Subcutaneous abdominal adipose tissue (tissue), 5 donors: ENCODE measurements around the gene MARVELD1.
"Not testable (repeated sequence)": the region's sequence is repeated elsewhere in the genome, so short reads cannot be mapped to it uniquely, and the experiment has no call there.

Source experiments
- H3K27ac ChIP-seq: one replicate; pipeline ENCODE4 v1.7.0; 2013; ENCODE audit warnings: low read depth, mild to moderate bottlenecking, inconsistent platforms, low read length, moderate library complexity
- H3K27me3 ChIP-seq, 5 donors: one replicate each; pipeline ENCODE4 v1.7.0; 2013; ENCODE audit warnings: low read length in 5 of 5, inconsistent platforms in 1 of 5; ENCODE audit not compliant: control insufficient read depth in 5 of 5, insufficient read depth in 4 of 5
- H3K36me3 ChIP-seq, 5 donors: one replicate each; pipeline ENCODE4 v1.7.0; 2013; ENCODE audit warnings: low read length in 5 of 5; ENCODE audit not compliant: control insufficient read depth in 5 of 5, insufficient read depth in 5 of 5
- H3K4me1 ChIP-seq, 5 donors: one replicate each; pipeline ENCODE4 v1.7.0; 2013; ENCODE audit warnings: low read length in 5 of 5, mild to moderate bottlenecking in 3 of 5, moderate library complexity in 1 of 5; ENCODE audit not compliant: control insufficient read depth in 5 of 5, insufficient read depth in 5 of 5
- H3K4me3 ChIP-seq, 5 donors: one replicate each; pipeline ENCODE4 v1.7.0; 2013; ENCODE audit warnings: low read length in 5 of 5, low read depth in 1 of 5
- H3K9ac ChIP-seq, 5 donors: one replicate each; pipeline ENCODE4 v1.7.0; 2013; ENCODE audit warnings: low read length in 5 of 5, mild to moderate bottlenecking in 4 of 5, moderate library complexity in 3 of 5
- H3K9me3 ChIP-seq, 5 donors: one replicate each; pipeline ENCODE4 v1.7.0; 2013; ENCODE audit warnings: low read length in 5 of 5; ENCODE audit not compliant: control insufficient read depth in 5 of 5
- donor health status: healthy.
- donor health status: healthy.
- donor health status: healthy.
- donor health status: healthy.
- donor health status: healthy.

MARVELD1 gene

GRCh38 chr10:97682042-97682441, 31.5 kb upstream of the MARVELD1 start:
- H3K36me3 ChIP-seq = peaks cover 3 to 28% (median 25%) of the 10 kb centered on the region in 5 donors
- H3K9me3 ChIP-seq = no peaks in the 10 kb centered on the region
- H3K27me3 ChIP-seq = no peaks in the 10 kb centered on the region
- H3K9ac ChIP-seq = peak overlapping the region in 1 of 5 donors; percentile 44
- H3K27ac ChIP-seq = peak overlapping the region; percentile 96
- no peak overlapping the region for H3K4me3 ChIP-seq
- H3K4me1 ChIP-seq = peaks cover 9 to 57% (median 50%) of the 10 kb centered on the region in 5 donors

DNA sequence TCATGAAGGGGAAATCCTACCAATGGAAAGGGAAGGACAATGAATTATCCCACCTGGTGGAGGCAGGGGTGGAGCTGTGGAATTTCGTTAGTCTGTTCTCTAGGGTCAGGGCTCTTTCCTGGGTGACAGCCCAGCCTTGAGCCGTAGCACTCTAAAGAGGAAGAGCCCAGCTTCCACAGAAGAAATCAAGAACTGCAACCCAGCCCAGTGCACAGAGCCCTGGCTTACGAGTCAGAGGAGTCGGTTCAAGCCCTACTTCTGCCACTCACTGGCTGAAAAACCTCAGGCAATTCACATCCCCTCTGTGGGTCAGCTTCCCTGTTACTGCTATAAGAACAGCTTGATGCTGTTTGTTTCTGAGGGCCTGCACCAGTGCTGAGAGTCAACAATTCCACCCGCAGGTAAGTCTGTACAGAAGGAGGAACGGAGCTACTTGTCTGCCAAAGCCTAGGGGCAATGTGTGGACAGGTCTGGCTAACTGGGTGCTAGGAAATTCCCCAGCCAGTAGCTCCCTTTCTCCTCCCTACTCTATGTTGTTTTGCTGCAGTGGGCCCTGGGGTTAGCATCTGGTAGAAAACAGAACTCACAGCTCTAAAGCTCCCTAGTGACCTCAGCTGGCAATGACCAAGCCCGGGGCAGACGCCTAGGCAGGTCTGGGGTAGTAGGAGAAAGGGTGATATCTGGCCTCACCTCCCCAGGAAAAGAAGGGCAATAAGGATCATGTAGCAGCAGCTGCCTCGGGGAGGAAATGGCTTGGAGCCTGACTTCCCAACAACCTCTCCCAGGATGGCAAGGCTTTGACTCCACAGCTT, 29.8 kb upstream of the MARVELD1 start:
- H3K4me3 ChIP-seq = peak overlapping the region; percentile 42 to 92 (median 74)
- no peaks in the 10 kb centered on the region for H3K9me3 ChIP-seq
- no peaks in the 10 kb centered on the region for H3K27me3 ChIP-seq
- peaks cover 0 to 12% (median 9%) of the 10 kb centered on the region in 5 donors for H3K36me3 ChIP-seq
- H3K27ac ChIP-seq = peak overlapping the region; percentile 96
- peak overlapping the region; percentile 13 to 74 (median 63) for H3K9ac ChIP-seq
- peaks cover 17 to 67% (median 62%) of the 10 kb centered on the region in 5 donors for H3K4me1 ChIP-seq

- H3K4me3 ChIP-seq = peak overlapping the region; percentile 85 to 96 (median 92)
- H3K4me1 ChIP-seq = peaks cover 17 to 69% (median 66%) of the 10 kb centered on the region in 5 donors
These were observed 29.2 kb upstream of the MARVELD1 start for GRCh38 chr10:97684368-97684713.

DNA sequence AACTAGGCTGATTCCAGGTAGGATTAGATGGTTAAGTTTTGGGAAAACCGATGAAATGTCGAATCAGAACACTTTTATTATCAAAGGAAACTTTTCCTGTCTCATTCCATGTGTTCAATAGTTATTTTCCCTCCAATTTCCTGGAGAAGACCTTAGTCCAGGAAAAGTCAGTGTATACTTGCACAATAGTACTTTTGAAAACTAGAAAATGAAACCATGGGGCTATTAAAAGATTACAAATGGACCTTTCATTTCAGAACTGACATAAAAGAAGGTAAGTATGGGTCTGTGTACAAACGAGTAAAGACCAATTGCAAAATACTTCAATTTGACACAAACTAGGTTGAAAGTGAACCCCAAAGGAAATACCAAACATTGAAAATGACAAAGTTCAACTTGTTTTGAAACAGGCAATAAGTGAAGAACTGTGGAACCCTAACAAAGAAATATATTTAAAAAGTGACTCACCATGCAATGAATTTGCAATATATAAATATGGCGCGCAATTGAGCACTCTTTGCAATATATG, 28.6 kb upstream of the MARVELD1 start:
- Histone ChIP-seq H3K9me3 (no peaks in the 10 kb centered on the region), H3K27me3 (no peaks in the 10 kb centered on the region), H3K27ac (peak overlapping the region; percentile 96), H3K36me3 (peaks cover 0 to 4% (median 2%) of the 10 kb centered on the region in 5 donors), H3K4me3 (peak overlapping the region; percentile 85 to 96 (median 92)), H3K9ac (peak overlapping the region; percentile 20 to 83 (median 68)), H3K4me1 (peaks cover 17 to 71% (median 66%) of the 10 kb centered on the region in 5 donors)

More at GRCh38 chr10:97684368-97684713, 29.2 kb upstream of the MARVELD1 start:
- not testable (repeated sequence) for H3K36me3 ChIP-seq, H3K9me3 ChIP-seq, H3K27me3 ChIP-seq
- peak overlapping the region; percentile 21 to 83 (median 68) for H3K9ac ChIP-seq
- H3K27ac ChIP-seq = peak overlapping the region; percentile 96

- Histone ChIP-seq H3K4me1 (peaks cover 17 to 71% (median 66%) of the 10 kb centered on the region in 5 donors), H3K9me3 (no peaks in the 10 kb centered on the region), H3K36me3 (no peaks in the 10 kb centered on the region), H3K27me3 (no peaks in the 10 kb centered on the region), H3K9ac (peak overlapping the region; percentile 6 to 83 (median 68)), H3K4me3 (peak overlapping the region; percentile 85 to 96 (median 92)), H3K27ac (peak overlapping the region; percentile 96)
These were observed 28.1 kb upstream of the MARVELD1 start for GRCh38 chr10:97685395-97685958.

- H3K4me1 ChIP-seq = peaks cover 17 to 71% (median 66%) of the 10 kb centered on the region in 5 donors
These were observed 27.1 kb upstream of the MARVELD1 start for GRCh38 chr10:97686301-97686961.

GRCh38 chr10:97686962-97687784, 26.4 kb upstream of the MARVELD1 start, which contains the start of gene AVPI1:
AVPI1 (minus strand) TSS chr10:97687241; CDS start chr10:97679905, 7,336 bp downstream.
- Histone ChIP-seq H3K9me3 (no peaks in the 10 kb centered on the region), H3K27me3 (no peaks in the 10 kb centered on the region), H3K9ac (peak within 1 kb of the TSS; percentile 75 to 93 (median 83)), H3K27ac (peak within 1 kb of the TSS; percentile 96), H3K36me3 (no peaks in the 10 kb centered on the region), H3K4me1 (peaks cover 17 to 67% (median 63%) of the 10 kb centered on the region in 5 donors), H3K4me3 (peak within 1 kb of the TSS; percentile 85 to 96 (median 92))

More at GRCh38 chr10:97686301-97686961, 27.1 kb upstream of the MARVELD1 start:
- H3K27ac ChIP-seq = peak overlapping the region; percentile 96
- no peaks in the 10 kb centered on the region for H3K27me3 ChIP-seq
- H3K9ac ChIP-seq = peak overlapping the region; percentile 75 to 93 (median 83)
- H3K36me3 ChIP-seq = no peaks in the 10 kb centered on the region
- H3K9me3 ChIP-seq = no peaks in the 10 kb centered on the region
- peak overlapping the region; percentile 85 to 96 (median 92) for H3K4me3 ChIP-seq

DNA sequence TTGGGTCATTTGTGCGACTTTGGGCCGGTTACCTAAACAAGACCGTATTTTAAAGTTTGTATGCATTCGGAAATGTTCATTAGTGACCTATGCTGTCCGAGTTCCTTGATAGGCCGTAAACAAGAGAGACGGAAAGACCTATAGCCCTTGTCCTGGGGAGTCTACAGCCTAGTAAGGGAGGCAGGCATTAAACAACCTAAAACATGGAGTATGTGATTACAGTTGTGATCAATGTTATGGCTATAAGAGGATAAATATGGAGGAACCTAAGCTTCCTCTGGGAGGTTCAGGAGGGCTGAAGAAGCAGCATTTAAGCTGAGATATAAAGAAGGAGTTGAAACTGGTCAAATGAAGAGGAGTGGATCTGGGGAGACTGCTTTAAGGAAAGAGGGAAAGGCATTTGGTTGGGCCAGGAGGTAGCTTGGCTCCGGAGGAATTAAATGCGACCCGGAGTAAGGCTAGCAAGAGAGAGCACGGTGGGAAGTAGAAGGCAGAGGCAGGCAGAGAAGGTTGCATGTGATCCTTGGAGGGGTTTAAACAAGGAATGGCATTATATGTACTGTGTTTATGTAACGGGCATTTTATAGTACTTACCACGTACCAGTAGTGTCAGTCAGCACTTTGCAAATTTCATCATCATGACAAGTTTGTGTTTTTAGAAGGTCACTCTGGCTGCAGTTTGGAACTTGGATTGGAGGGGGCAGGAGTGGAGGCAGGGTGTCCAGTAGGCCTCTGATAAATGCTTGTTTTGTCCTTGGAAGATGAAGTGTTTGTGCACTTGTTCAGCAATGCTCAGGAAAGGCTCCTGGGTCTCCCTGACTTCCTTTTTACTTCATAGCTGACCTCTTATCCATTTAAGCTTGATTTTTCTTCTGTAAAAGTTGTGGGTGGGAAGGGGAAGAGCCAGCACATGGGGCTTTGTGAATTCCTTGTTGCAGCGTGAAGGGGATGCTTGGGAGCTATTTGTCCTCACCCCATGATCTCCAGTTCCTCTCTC, 25.4 kb upstream of the MARVELD1 start:
- no peaks in the 10 kb centered on the region for H3K27me3 ChIP-seq
- peak overlapping the region; percentile 88 for H3K27ac ChIP-seq
- peaks cover 17 to 57% (median 56%) of the 10 kb centered on the region in 5 donors for H3K4me1 ChIP-seq
- H3K9ac ChIP-seq = peak overlapping the region; percentile 15 to 85 (median 58)
- H3K36me3 ChIP-seq = no peaks in the 10 kb centered on the region
- H3K4me3 ChIP-seq = peak overlapping the region; percentile 58 to 95 (median 85)
- no peaks in the 10 kb centered on the region for H3K9me3 ChIP-seq
